M059J (cell line): Measurements from ENCODE around the gene MRPS14. TPM values are rescaled to one million over a fixed set of nuclear protein-coding genes. Genes with fewer than 3 reads are reported as not detected.
"Not testable (repeated sequence)": the region's sequence is repeated elsewhere in the genome, so short reads cannot be mapped to it uniquely, and the experiment has no call there.

Source experiments
- DNase-seq: peaks from one replicate; pipeline ENCODE4 v3.0.0-alpha.2; 2012; ENCODE audit warnings: low read depth
- total RNA-seq: library from RNA; depleted of rRNA; stranded (reverse); fragments of >200 nt; shearing (Covaris generic); gene quantifications from 2 replicates; pipeline ENCODE4 v1.2.3, GENCODE V29; 2014; rRNA removed

Gene MRPS14
- 26.1 and 33.4 TPM in 2 replicates for total RNA-seq

DNA sequence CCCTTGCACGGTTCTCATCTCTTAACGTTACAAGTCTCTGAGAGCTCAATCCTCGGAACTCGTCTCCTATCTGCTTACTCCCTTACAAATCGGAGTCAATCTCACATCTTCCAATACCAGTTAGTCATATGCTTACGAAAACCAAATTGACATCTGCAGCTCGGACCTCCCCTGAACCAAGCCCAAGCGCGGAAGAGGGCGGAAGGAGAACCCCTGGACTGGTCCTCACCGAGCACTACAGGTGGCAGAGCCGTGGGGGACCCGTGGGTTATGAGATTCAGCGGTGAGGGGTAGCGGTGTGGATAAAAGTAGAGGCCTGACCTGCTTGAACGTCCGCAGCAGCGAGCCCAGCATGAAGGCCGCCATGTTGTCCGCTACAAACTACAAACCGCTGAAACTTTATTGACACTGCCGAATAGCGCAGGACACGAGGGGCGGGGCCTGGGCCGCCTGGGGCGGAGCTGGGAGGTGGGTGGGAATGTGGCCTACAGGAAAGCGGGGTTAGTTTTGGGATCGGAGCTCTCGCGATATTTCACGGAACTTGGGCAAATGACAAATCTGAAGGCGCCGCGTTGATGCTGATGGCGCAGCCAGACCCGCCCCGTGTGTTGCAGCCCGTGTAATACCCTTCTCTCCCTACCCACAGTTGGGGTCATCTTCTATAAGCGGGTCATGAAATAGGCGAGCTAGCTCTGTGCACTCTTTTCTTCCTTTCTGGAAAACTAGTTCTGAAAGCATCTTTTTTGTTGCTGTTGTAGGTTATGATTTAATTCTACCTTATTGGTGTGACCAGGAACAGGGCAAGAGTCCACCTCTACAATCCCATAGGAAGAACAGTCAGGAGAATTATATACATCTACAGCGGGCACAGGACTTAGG, at the start of gene MRPS14:
MRPS14 (minus strand) TSS at position 383 of the 879 bp plus-strand sequence; CDS start at position 366, 17 bp downstream.
- DNase-seq, result peak; percentile 97

DNA sequence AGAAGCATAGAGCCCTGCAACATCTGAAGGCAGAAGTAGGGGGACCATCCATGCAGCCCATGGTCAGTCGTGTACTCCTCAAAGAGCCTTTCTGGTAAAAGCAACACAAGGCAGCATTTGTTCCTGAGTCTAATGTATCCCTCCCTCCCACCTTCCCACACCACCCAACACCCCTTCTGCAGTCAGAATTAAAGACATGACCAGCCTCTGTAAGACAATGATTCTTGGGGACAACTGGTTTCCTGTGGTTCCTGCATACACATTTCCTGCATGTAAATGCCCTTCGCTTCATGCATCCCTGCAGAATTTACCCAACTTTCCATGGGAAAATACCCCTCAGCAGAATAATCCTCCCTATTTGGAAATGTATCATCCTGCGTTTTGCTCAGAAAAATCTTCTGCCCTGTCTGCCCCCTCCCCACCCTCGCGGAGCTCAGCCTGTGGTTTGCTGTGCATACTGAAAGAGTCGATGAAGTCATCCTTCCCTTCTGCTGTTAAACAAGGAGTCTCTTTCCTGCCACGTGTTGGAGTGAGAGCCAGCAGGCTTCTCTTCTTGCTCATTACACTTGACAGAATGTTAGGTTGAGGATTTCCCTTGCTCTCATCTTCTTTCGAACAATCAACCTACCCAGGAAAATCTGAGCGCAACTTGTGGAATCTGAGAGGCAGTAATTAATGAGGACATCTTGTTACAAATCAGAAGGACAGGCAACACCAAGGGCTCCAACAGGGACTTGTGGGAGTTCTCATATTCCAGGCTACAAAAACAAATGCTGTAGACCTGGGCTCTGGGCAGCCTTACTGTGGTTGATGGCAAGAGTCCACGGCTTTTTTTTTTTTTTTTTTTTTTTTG, 49.1 kb upstream of the MRPS14 start:
- DNase-seq, result peak; percentile 67

- no peak for DNase-seq
These were observed 48.2 kb upstream of the MRPS14 start for GRCh38 chr1:175071276-175071943.

DNA sequence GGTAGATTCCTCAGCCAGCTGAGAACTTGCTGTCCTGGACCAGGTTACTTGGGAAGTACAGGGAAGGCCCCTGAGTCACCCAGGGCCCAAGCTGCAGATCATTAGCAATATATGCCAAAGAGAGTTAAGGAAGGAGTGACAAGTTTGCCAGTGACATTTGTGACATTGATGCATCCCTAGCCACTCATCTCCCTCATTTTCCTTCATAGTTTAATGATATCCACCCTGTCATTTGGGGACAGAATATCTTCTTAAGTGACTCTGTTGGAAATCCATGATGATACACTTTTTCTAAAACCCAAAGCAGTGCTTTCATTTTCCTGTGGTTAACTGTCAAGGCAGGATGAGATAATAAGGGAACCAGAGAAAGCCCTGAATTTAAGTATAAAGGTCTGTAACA, 47.6 kb upstream of the MRPS14 start:
- DNase-seq, result no peak

GRCh38 chr1:175067362-175068106, 44.3 kb upstream of the MRPS14 start, which contains the start of gene TNN:
TNN (plus strand) TSS chr1:175067833; CDS start chr1:175077419, 9,586 bp downstream.
- no peak for DNase-seq

- DNase-seq, result no peak
These were observed 39.6 kb upstream of the MRPS14 start for GRCh38 chr1:175062858-175063257.

GRCh38 chr1:175062339-175062738, 39.1 kb upstream of the MRPS14 start:
- no peak for DNase-seq

DNA sequence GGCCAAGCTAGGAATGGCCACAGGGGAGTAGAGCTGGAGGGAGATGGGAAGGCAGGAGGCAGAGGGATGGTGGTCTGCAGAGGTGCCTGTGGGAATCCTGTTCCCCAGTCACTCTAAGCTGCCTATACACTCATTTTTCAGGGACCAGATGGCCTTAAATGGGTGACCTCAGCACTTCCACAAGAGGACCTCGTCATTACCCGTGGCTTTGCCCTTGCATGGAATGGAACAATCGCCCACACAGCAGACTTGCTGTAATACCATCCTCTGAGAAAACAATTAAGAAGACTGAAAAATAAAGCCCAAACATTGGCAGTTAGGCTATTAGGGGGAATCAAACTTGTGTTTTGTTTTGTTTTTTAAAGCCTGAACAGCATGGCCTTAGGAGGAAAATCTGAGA, 31.5 kb upstream of the MRPS14 start:
- no peak for DNase-seq

GRCh38 chr1:175050992-175051391, 27.8 kb upstream of the MRPS14 start:
- no peak for DNase-seq

GRCh38 chr1:175045519-175045918, 22.3 kb upstream of the MRPS14 start:
- no peak for DNase-seq

GRCh38 chr1:175045097-175045496, 21.9 kb upstream of the MRPS14 start:
- DNase-seq, result no peak

- DNase-seq, result not testable (repeated sequence)
These were observed 21.4 kb upstream of the MRPS14 start for GRCh38 chr1:175044591-175044990.

DNA sequence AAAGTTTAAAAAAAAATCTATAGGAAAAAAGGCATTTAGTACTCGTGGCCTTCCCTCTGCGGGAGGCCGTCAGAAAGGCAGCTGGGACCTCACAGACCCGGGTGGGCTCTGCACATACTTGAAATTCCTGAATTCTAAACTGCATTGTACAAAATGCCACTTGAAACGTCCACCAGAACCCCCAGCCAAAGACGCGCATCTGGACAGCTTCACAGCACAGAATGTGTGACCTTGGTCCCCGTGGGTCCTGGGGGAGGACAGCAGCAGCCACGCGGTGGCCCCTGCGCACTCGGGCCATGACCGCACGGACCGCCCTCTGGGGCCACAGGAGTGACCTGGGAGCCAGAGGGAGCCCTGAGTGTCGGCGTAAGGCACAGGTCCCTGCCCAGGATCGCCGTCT, 20.6 kb upstream of the MRPS14 start:
- no peak for DNase-seq

DNA sequence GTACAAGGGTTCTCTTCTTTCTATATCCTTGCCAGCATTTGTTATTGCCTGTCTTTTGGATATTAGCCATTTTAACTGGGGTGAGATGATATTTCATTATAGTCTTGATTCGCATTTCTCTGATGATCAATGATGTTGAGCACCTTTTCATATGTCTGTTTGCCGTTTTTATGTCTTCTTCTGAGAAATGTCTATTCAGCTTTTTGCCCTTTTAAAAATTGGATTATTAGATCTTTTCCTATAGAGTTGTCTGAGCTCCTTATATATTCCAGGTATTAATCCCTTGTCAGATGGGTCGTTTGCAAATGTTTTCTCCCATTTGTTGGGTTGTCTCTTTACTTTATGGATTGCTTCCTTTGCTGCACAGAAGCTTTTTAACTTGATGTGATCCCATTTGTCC, 19.4 kb upstream of the MRPS14 start:
- no peak for DNase-seq

GRCh38 chr1:175040324-175040879, 17.2 kb upstream of the MRPS14 start:
- no peak for DNase-seq

DNA sequence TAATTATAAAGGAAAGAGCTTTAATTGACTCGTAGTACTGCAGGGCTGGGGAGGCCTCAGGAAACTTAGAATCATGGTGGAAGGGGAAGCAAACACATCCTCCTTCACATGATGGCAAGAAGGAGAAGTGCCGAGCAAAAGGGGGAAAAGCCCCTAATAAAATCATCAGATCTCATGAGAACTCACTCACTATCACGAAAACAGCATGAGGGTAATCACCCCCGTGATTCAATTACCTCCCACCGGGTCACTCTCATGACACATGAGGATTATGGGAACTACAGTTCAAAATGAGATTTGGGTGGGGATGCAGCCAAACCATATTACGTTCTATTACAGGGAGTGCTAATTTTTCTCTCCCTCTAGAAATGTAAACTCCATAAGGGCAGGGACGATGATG, 14.2 kb upstream of the MRPS14 start:
- DNase-seq, result no peak

GRCh38 chr1:175036476-175036875, 13.3 kb upstream of the MRPS14 start:
- DNase-seq, result no peak

GRCh38 chr1:175035865-175036264, 12.6 kb upstream of the MRPS14 start:
- DNase-seq, result no peak

DNA sequence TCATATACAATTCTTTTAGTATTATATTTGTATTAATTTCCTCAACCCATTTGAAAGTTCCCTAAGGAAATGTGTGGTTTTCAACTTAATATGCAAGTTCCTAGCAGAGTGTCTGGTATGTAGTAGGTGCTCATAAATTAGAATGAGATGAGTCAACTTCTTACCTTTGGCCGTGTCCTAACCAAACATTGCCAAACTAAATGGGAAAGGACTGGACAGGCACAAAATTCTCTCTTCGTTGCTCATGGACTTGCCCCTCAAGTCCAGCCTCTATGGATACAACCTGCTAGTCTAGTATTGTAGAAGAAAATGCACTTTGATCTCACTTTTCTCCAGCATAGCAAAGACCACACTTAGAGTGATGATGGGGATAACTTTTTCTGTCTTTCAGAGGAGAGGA, 11.6 kb upstream of the MRPS14 start:
- DNase-seq, result no peak

DNA sequence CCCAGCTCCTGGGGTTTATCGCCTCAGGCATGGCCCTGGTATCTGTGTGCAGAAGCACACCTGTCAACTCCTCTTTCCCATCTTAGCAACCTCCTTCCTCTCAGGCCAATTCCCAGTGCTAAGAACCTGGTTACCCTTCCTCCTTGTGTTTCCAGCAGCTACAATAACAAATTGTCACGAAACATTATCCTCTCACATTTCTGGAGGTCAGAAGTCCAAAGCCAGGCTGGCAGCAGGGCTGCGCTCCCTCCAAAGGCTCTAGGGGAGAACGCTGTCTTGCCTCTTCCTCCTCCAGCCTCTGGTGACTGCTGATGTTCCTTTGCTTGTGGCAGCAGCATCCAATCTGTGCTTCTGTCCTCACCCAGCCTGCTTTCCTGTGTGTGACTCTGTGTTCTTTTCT, 10.7 kb upstream of the MRPS14 start:
- no peak for DNase-seq

DNA sequence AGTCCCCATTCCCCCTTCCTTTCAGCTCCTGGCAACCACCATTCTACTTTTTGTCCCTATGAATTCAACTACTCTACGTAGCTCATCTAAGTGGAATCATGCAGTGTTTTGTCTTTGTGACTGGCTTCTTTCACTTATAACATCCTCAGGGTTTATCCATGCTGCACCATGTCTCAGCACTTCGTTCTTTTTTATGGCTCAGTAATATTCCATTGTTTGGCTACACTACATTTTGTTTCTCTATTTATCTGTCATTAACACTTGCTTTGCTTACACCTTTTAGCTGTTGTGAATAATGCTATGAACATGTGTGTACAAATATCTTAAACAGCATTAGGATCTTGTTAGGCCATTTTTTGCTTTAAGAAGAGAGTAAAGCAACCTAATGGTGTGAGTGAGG, 1.5 kb upstream of the MRPS14 start:
- no peak for DNase-seq
